ENCODE measurements around the gene ASXL2.

DNA sequence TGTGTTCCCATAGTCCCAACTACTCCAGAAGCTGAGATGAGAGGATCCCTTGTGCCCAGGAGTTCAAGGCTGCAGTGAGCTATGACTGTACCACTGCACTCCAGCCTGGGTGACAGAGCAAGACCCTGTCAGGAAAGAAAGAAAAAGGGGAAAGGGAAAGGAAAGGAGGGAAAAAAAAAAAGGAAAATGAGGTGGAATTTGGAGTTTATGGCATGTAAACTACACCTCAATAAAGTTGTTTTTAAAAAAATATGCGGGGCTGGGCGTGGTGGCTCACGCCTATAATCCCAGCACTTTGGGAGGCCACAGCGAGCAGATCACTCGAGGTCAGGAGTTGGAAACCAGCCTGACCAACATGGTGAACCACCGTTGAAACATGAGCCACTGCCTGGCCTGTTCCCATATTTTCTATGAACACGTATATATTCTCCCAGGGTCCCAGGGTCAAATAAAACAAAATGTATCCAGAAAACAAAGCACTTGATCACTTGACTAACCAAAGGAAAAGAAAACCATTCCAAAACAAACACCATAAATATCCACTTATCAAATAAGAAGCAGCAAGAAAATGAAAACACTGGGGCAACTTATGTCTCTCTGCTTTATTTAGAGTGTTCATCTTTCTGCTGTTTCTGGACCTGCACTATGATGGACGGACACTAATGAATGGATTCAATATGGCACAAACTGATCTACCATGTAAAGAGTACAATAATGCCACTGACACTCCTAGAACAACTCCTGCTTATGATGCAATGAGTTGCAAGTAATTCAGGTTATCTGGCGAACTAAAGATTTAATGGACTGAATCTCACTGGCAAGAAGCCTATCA, 56.8 kb downstream of the ASXL2 start:
- no peak for TF ChIP-seq CTCF (conservative IDR thresholded peaks at IDR 0.05; ENCODE audit: low read length)
- TF ChIP-seq EZH2phosphoT487 (IDR thresholded peaks at IDR 0.05; ENCODE audit: borderline replicate concordance) = no peak
